C4-2B (cell line): Measurements from ENCODE around the gene JARID2.

Experiments used
- CTCF ChIP-seq: fragments of 450-650 bp; conservative IDR thresholded peaks from 2 replicates; pipeline ENCODE4 v1.5.1; 2017; ENCODE audit warnings: mild to moderate bottlenecking
- ZFX ChIP-seq: fragments of 450-650 bp; IDR thresholded peaks from 2 replicates; pipeline ENCODE4 v1.6.1; 2017

GRCh38 chr6:15248451-15249370 is 2.8 kb downstream of the JARID2 start:
- TF ChIP-seq CTCF (0 out of 2 replicates have a peak, but pooled peaks have one; percentile 18), ZFX (peak; percentile 20; the same call in 1 of the 2 replicates)
